Stimulated activated CD8-positive, alpha-beta memory T cell treated with anti-CD3 and anti-CD28 coated beads, Interleukin-4, amount 100 ng/mL, for 48 hours (primary cell): ENCODE measurements around the gene CA9.

ENCODE experiments used
- DNase-seq: peaks from one replicate; pipeline ENCODE4 v3.0.0-alpha.2; 2020

The CA9 gene

GRCh38 chr9:35717132-35717870 lies 43.6 kb downstream of the CA9 start:
- DNase-seq = no peak

- no peak for DNase-seq
Observed at GRCh38 chr9:35718721-35719511, 45.2 kb downstream of the CA9 start.

- no peak for DNase-seq
Observed at GRCh38 chr9:35719546-35719945, 45.8 kb downstream of the CA9 start.

GRCh38 chr9:35723426-35723825 lies 49.7 kb downstream of the CA9 start:
- DNase-seq = no peak

DNA sequence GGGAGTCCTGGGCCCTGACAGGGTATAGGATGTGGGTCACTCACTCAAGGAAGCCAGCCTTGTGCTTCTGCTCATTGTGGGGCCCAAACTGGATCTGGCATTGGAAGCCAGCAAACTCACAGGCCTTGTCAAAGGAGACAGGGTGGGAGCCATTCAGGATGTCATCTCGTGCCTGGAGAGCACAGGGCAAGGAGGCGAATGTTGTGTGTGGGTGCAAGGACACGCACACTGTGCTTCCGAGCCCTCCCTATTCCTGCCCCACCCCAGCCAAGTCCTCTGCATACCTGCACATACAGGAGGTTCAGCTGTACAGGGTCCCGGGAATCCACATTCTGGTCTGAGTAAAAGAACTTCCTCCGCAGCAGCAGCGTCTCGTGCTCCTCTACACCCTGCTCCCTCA lies 50.2 kb downstream of the CA9 start:
- DNase-seq = no peak

DNA sequence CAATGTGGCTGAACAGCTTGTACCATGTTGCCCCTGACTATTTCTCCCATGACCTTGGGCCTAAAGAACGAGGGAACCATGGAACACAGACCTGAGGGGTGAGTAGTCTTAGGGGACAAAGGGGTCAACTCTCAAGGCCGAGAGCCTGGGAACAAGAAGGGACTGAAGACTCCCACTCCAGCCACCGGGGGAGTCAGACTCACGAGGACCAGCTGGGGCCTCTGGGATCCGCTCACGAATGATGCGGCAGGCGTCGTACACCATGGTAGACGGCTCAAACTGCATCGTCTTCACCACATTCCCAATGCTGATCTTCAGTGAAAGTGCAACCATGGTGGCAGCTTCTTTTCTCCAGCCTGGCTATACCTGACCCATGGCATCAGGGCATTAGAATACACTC lies 51.6 kb downstream of the CA9 start:
- no peak for DNase-seq

DNA sequence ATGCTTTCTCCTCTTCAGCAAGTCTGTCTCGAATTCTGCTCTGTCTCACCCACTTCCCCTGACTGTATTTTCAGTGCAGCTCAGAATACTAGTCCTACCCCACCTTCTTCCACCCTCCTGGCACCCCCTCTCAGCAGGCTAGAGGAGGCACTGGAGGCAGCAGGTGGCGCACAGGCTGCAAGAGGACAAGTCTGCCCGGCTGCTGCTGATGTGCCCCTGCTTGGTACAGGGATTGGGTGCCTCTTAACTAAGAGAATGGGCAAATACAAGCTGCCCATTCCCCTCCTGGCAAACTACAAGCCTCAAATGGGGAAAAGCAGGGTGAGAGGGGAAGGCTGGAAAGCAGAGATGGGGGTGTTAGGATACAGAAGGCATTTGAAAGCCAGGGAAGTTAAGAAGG lies 53.2 kb downstream of the CA9 start:
- peak; percentile 44 for DNase-seq

DNA sequence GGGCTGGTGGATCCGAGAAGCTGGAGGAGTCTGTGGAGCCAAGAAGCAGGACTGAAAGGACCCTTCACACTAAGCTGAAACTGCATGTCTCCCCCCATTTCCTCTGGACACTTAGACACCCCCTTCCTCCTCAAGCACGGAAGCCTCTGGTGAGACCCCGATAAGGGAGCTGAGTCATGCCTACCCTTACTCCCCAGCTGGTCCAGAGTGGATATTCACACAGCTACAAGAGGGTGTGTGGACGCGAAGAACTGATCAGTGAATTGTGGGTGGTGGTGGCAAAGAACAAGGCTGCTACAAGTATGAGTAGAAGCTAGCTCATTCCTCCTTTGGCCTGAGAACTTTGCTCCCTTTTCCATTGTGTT lies 53.9 kb downstream of the CA9 start:
- DNase-seq = no peak

- DNase-seq = peak; percentile 75
Observed at GRCh38 chr9:35728041-35728971, 54.6 kb downstream of the CA9 start.

GRCh38 chr9:35729101-35729500 lies 55.4 kb downstream of the CA9 start:
- DNase-seq = no peak

GRCh38 chr9:35729700-35730485 lies 56.2 kb downstream of the CA9 start:
- peak; percentile 41 for DNase-seq

GRCh38 chr9:35730486-35730854 lies 56.7 kb downstream of the CA9 start:
- DNase-seq = no peak
